Panc1 (cell line): Measurements from ENCODE around the gene CPNE4. TPM values are rescaled to one million over a fixed set of nuclear protein-coding genes. Genes with fewer than 3 reads are reported as not detected.
"Not testable (repeated sequence)": the region's sequence is repeated elsewhere in the genome, so short reads cannot be mapped to it uniquely, and the experiment has no call there.

Experiments used
- ATAC-seq: fragments of 200-7000 bp; cut with Tn5 transposase; 2 replicates; pipeline ENCODE4 v1.9.1; 2020; ENCODE audit warnings: mild to moderate bottlenecking, moderate library complexity
- BruUV-seq: library from RNA; stranded (reverse); fragments of 400-500 nt; replicated peaks from 2 replicates; lab custom pipeline; 2021; lab: Mats Ljungman, UMichigan
- CTCF ChIA-PET: fragments of 300-600 bp; sonication (Branson Sonifier 250); formaldehyde crosslinking; loops from one replicate; lab custom pipeline; 2022; ENCODE audit warnings: antibody characterized with exemption; lab: Charles Lee
- POLR2A ChIA-PET: fragments of 300-600 bp; sonication (Branson Sonifier 250); formaldehyde crosslinking; loops from one replicate; lab custom pipeline; 2022; ENCODE audit warnings: antibody characterized with exemption; lab: Charles Lee
- DNase-seq: peaks from one replicate; pipeline ENCODE4 v3.0.0-alpha.2; 2010; ENCODE audit warnings: low read depth, low spot score
- H3K27ac ChIP-seq: 2 replicates; pipeline ENCODE4 v1.5.1; 2011; ENCODE audit warnings: mild to moderate bottlenecking, low read length, inconsistent platforms
- H3K27me3 ChIP-seq: fragments of 200-500 bp; sonication (Bioruptor generic); 2 replicates; pipeline ENCODE4 v1.6.0; 2014; ENCODE audit warnings: low read length, inconsistent platforms; ENCODE audit not compliant: control insufficient read depth, insufficient read depth
- H3K36me3 ChIP-seq: fragments of 200-500 bp; sonication (Bioruptor generic); 2 replicates; pipeline ENCODE4 v1.5.1; 2014; ENCODE audit warnings: inconsistent platforms, mild to moderate bottlenecking, low read length, moderate library complexity; ENCODE audit not compliant: control insufficient read depth, insufficient read depth
- H3K4me1 ChIP-seq: 2 replicates; pipeline ENCODE4 v1.5.1; 2011; ENCODE audit warnings: inconsistent platforms, mild to moderate bottlenecking, low read length, moderate library complexity; ENCODE audit not compliant: control insufficient read depth, insufficient read depth
- H3K4me3 ChIP-seq, 2 experiments: 2 replicates each; pipeline ENCODE4 v1.5.1; 2011 to 2012; ENCODE audit warnings: low read depth in 2 of 2, low read length in 2 of 2, mild to moderate bottlenecking in 2 of 2, inconsistent platforms in 1 of 2, moderate library complexity in 1 of 2
- H3K9me3 ChIP-seq: fragments of 200-500 bp; sonication (Bioruptor generic); 2 replicates; pipeline ENCODE4 v1.5.1; 2014; ENCODE audit warnings: low read depth, mild to moderate bottlenecking, inconsistent platforms, low read length, moderate library complexity; ENCODE audit not compliant: control insufficient read depth, insufficient read depth
- POLR2AphosphoS5 ChIP-seq: IDR thresholded peaks from 2 replicates; pipeline ENCODE4 v1.6.1; 2012; ENCODE audit warnings: mild to moderate bottlenecking, low read depth, low read length, moderate library complexity
- REST ChIP-seq, 2 experiments: IDR thresholded peaks; 2 replicates each; pipeline ENCODE4 v1.6.1; 2011 to 2012; ENCODE audit warnings: low read depth in 2 of 2, control low read depth in 1 of 2, low read length in 1 of 2, mild to moderate bottlenecking in 1 of 2, moderate library complexity in 1 of 2; ENCODE audit not compliant: insufficient read depth in 1 of 2
- SIN3A ChIP-seq: IDR thresholded peaks from 2 replicates; pipeline ENCODE4 v1.6.1; 2012; ENCODE audit warnings: low read depth, mild to moderate bottlenecking, low read length, moderate library complexity, borderline replicate concordance; ENCODE audit not compliant: insufficient read depth
- TCF7L2 ChIP-seq: IDR thresholded peaks from 2 replicates; pipeline ENCODE4 v1.6.1; 2011; ENCODE audit warnings: mild to moderate bottlenecking, low read depth, low read length, inconsistent platforms
- in situ Hi-C: cut with HindIII; loops from 2 replicates; pipeline ENCODE4 v1.10.0; 2016; ENCODE audit warnings: low sequenced_read_pairs, low pct_unique_long_range_greater_than_20kb
- intact Hi-C: fragments of 100-400 bp; cut with micrococcal nuclease; formaldehyde crosslinking; loops from one replicate; pipeline ENCODE4 v1.10.0; 2022; ENCODE audit not compliant: unreplicated experiment
- total RNA-seq: library from RNA; stranded (reverse); gene quantifications from one replicate; pipeline ENCODE4 v1.2.1, GENCODE V29; 2021; ENCODE audit not compliant: unreplicated experiment
- TF ChIP-seq, protein P1 (sequence below): fragments of 450-650 bp; IDR thresholded peaks from 2 replicates; pipeline ENCODE4 v1.5.1; 2017; ENCODE audit warnings: mild to moderate bottlenecking

CPNE4 gene
- total RNA-seq, 1 experiment from 2014 or later = not detected

DNA sequence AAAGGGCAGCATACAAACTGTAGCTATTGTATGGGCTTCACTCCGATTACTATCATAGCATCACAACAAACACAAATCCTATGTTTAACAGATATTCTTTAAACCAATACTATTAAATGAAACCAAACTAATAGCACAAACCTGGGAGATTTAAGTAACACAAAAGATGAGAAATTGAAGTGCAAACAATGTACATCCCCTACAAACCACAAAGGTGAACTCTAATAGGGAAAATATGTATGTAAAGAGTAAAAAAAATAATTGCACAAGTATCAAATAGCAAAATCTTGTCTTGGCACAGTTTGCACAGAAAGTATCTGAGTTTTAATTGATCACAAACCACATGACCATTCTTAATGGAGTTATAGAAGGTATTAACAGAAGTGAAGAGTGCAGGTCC lies 138.5 kb downstream of the CPNE4 start:
- in situ Hi-C loops = no loop called here
- Histone ChIP-seq H3K27me3 (0 out of 2 replicates have a peak, but pooled peaks cover 2% of the 10 kb centered on the region), H3K4me3 (no peak overlapping the region), H3K9me3 (no peaks in the 10 kb centered on the region), H3K4me1 (no peaks in the 10 kb centered on the region), H3K36me3 (no peaks in the 10 kb centered on the region), H3K27ac (no peak overlapping the region)
- POLR2A ChIA-PET = no interaction called here
- CTCF ChIA-PET = no interaction called here
- intact Hi-C loops = no loop called here
- no TSS peak for BruUV-seq
- no peak for ATAC-seq
- no peak for TF ChIP-seq TCF7L2
- no peak for DNase-seq

GRCh38 chr3:131895766-131896165 lies 139.0 kb downstream of the CPNE4 start:
- BruUV-seq = no TSS peak
- DNase-seq = no peak
- no peaks in the 10 kb centered on the region for H3K9me3 ChIP-seq
- H3K36me3 ChIP-seq = no peaks in the 10 kb centered on the region
- H3K27me3 ChIP-seq = no peaks in the 10 kb centered on the region
- no peak for ATAC-seq
- no peak overlapping the region for H3K27ac ChIP-seq
- ChIA-PET POLR2A (no interaction called here), CTCF (no interaction called here)
- TF ChIP-seq, protein P1, sequence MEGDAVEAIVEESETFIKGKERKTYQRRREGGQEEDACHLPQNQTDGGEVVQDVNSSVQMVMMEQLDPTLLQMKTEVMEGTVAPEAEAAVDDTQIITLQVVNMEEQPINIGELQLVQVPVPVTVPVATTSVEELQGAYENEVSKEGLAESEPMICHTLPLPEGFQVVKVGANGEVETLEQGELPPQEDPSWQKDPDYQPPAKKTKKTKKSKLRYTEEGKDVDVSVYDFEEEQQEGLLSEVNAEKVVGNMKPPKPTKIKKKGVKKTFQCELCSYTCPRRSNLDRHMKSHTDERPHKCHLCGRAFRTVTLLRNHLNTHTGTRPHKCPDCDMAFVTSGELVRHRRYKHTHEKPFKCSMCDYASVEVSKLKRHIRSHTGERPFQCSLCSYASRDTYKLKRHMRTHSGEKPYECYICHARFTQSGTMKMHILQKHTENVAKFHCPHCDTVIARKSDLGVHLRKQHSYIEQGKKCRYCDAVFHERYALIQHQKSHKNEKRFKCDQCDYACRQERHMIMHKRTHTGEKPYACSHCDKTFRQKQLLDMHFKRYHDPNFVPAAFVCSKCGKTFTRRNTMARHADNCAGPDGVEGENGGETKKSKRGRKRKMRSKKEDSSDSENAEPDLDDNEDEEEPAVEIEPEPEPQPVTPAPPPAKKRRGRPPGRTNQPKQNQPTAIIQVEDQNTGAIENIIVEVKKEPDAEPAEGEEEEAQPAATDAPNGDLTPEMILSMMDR = no peak
- TF ChIP-seq TCF7L2 (no peak), REST (IDR thresholded peaks at IDR 0.05; ENCODE audit: insufficient read depth in 1 of 2, low read depth in 2 of 2, low read length in 1 of 2) (no peak), POLR2AphosphoS5 (no peak), SIN3A (no peak)
- intact Hi-C loops = no loop called here
- H3K4me3 ChIP-seq = no peak overlapping the region
- in situ Hi-C loops = no loop called here
- no peaks in the 10 kb centered on the region for H3K4me1 ChIP-seq

DNA sequence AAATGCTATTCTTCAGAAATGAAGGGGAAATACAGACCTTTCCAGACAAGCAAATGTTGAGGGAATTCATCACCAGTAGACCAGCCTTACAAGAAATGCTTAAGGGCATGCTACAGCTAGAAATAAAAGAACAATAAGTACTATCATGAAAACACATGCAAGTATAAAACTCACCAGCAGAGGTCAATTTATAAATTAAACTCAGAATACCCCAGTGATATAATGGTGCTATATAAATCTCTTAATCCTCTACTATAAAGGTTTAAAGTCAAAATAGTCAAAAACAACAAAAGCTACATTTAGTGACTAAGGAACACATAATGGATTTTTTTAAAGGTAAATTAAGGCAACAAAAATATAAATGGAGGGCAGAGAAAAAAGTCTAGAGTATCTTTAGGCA lies 142.5 kb downstream of the CPNE4 start:
- Histone ChIP-seq H3K9me3 (no peaks in the 10 kb centered on the region), H3K27ac (no peak overlapping the region), H3K4me3 (no peak overlapping the region), H3K4me1 (no peaks in the 10 kb centered on the region), H3K36me3 (no peaks in the 10 kb centered on the region), H3K27me3 (no peaks in the 10 kb centered on the region)
- ATAC-seq (no peak), DNase-seq (no peak)
- TF ChIP-seq REST (IDR thresholded peaks at IDR 0.05; ENCODE audit: insufficient read depth in 1 of 2, low read depth in 2 of 2, low read length in 1 of 2) = no peak
- no peak for TF ChIP-seq POLR2AphosphoS5
- no peak for TF ChIP-seq TCF7L2
- no peak for TF ChIP-seq SIN3A
- TF ChIP-seq, protein P1 = no peak
- in situ Hi-C loops (no loop called here), intact Hi-C loops (no loop called here)
- BruUV-seq = no TSS peak
- ChIA-PET POLR2A (no interaction called here), CTCF (no interaction called here)

GRCh38 chr3:131885871-131886270 lies 148.9 kb downstream of the CPNE4 start:
- H3K4me1 ChIP-seq, BruUV-seq, H3K4me3 ChIP-seq, H3K27ac ChIP-seq, H3K36me3 ChIP-seq, H3K9me3 ChIP-seq, ATAC-seq, intact Hi-C loops, H3K27me3 ChIP-seq, POLR2A ChIA-PET, in situ Hi-C loops, CTCF ChIA-PET, DNase-seq: not testable (repeated sequence)
